ENCODE measurements around the gene NOL4L.

GRCh38 chr20:32625996-32626395 lies 40.9 kb upstream of the NOL4L start:
- TF ChIP-seq CTCF (IDR thresholded peaks at IDR 0.05) (no peak), EP300 (IDR thresholded peaks at IDR 0.05; ENCODE audit: low read depth) (no peak)
